Heart left ventricle (tissue), 16 donors: ENCODE measurements around the gene ORC1. TPM values are rescaled to one million over a fixed set of nuclear protein-coding genes. Genes with fewer than 3 reads are reported as not detected.
A peak's percentile ranks its signal among the peaks of the same experiment; 100 is the strongest.

Experiments
- ATAC-seq, 4 donors: fragments of 200-7000 bp; cut with Tn5 transposase; one replicate each; pipeline ENCODE4 v1.9.1; 2020 to 2022; ENCODE audit warnings: moderate library complexity in 4 of 4, mild to moderate bottlenecking in 3 of 4, moderate number of reproducible peaks in 1 of 4
- DNase-seq, 5 donors: peaks; one replicate each; pipeline ENCODE4 v3.0.0-alpha.2; 2020
- H3K27ac ChIP-seq, 12 donors: fragments of 200-600 bp; sonication (generic) in 4 of 12; one replicate each; pipeline versions ENCODE4 v1.5.0 to v1.8.0; 2016 to 2022; ENCODE audit warnings: mild to moderate bottlenecking in 2 of 12
- H3K27me3 ChIP-seq, 9 donors: fragments of 200-600 bp; sonication (generic) in 2 of 9; one replicate each; pipeline versions ENCODE4 v1.5.1 to v1.8.0; 2016 to 2022; ENCODE audit warnings: mild to moderate bottlenecking in 3 of 9
- H3K36me3 ChIP-seq, 9 donors: fragments of 200-600 bp; sonication (generic) in 2 of 9; one replicate each; pipeline versions ENCODE4 v1.5.0 to v1.8.0; 2018 to 2022; ENCODE audit warnings: mild to moderate bottlenecking in 2 of 9
- H3K4me1 ChIP-seq, 12 donors: fragments of 200-600 bp; sonication (generic) in 4 of 12; one replicate each; pipeline versions ENCODE4 v1.5.0 to v1.8.0; 2016 to 2022; ENCODE audit warnings: mild to moderate bottlenecking in 3 of 12
- H3K4me3 ChIP-seq, 12 donors: fragments of 200-600 bp; sonication (generic) in 4 of 12; one replicate each; pipeline versions ENCODE4 v1.5.0 to v1.8.0; 2017 to 2022; ENCODE audit warnings: mild to moderate bottlenecking in 9 of 12, moderate library complexity in 4 of 12
- H3K9me3 ChIP-seq, 12 donors: fragments of 200-600 bp; sonication (generic) in 4 of 12; one replicate each; pipeline versions ENCODE4 v1.5.0 to v1.8.0; 2016 to 2022; ENCODE audit warnings: mild to moderate bottlenecking in 1 of 12
- POLR2A ChIP-seq, 2 donors: fragments of 450-650 bp; IDR thresholded peaks; one replicate each; pipeline ENCODE4 v1.6.1; 2017; ENCODE audit warnings: antibody characterized with exemption in 2 of 2, mild to moderate bottlenecking in 2 of 2, moderate library complexity in 2 of 2
- WGBS, 4 donors: extraction: QIAGEN DNeasy Blood & Tissue Kit in 2 of 4; methylation state at CpG; one replicate each; pipeline versions ENCODE4 v1.1.5 to v1.1.7; 2013 to 2018; 5-methylcytosine and 5-hydroxymethylcytosine counted together
- intact Hi-C, 10 donors: fragments of 100-400 bp; cut with DNase I; formaldehyde crosslinking; loops; one replicate each; pipeline versions ENCODE4 v1.11.1 to v1.14.2; 2022
- polyA plus RNA-seq, 2 donors: library from polyadenylated mRNA; stranded (reverse); fragments of 200-250 nt; gene quantifications; one replicate each; pipeline ENCODE4 v1.2.3, GENCODE V29; 2013
- total RNA-seq, 9 donors: library from RNA; depleted of rRNA in 2 of 9; stranded (reverse); fragments of >200 nt in 2 of 9; fragmentation: NEBNext Ultra II Directional in 3 of 9; extraction: Animal tissue kit (Norgen Biotek cat#: 25700) in 3 of 9; gene quantifications; one replicate each; pipeline versions ENCODE4 v1.1.0 to v1.2.4, GENCODE V29; 2016 to 2023
- TF ChIP-seq, protein P1 (sequence below), 12 donors: fragments of 200-600 bp; sonication (generic) in 4 of 12; IDR thresholded peaks; one replicate each; pipeline versions ENCODE4 v1.5.0 to v1.8.0; 2018 to 2022; ENCODE audit warnings: antibody characterized with exemption in 12 of 12, mild to moderate bottlenecking in 5 of 12
- donor health status: ischemic (EF 13 %, LVEDD 7.1; RV severe dilation, severe dysfunction).
- donor health status: healthy with polysubstance abuse.
- donor health status: DM: no; HTN: yes; CAD: no.
- donor health status: DM: no; HTN: no; CAD: no.
- donor health status: ischemic (EF 25% LVEDD 6.9; RV normal size, moderate dysfunction).
- donor health status: ischemic (EF 25% LVEDD 5.7; RV mildly dilated, moderate dysfunction).
- donor health status: healthy.
- donor health status: DM: yes; HTN: yes; CAD: no.
- donor health status: ischemic (EF 35%, LVEDD 5.7; RV mildly dilated, moderate dysfunction).
- donor health status: nonischemic (EF 11% LVEDD 7.7; RV severe dilation, severe dysfunction).
- donor health status: DM: yes; HTN: yes; CAD: no.
- donor health status: PGD.
- donor health status: ischemic (EF 29% LVEDD 5.4; RV normal size, mild dysfunction).
- donor health status: nonischemic (EF 23%, LVEDD 6.1; RV moderate dilation, normal function).

Gene ORC1
- total and polyA plus RNA-seq, 11 donors: 0.09 to 1.4 (median 0.19) TPM; not detected in 4

DNA sequence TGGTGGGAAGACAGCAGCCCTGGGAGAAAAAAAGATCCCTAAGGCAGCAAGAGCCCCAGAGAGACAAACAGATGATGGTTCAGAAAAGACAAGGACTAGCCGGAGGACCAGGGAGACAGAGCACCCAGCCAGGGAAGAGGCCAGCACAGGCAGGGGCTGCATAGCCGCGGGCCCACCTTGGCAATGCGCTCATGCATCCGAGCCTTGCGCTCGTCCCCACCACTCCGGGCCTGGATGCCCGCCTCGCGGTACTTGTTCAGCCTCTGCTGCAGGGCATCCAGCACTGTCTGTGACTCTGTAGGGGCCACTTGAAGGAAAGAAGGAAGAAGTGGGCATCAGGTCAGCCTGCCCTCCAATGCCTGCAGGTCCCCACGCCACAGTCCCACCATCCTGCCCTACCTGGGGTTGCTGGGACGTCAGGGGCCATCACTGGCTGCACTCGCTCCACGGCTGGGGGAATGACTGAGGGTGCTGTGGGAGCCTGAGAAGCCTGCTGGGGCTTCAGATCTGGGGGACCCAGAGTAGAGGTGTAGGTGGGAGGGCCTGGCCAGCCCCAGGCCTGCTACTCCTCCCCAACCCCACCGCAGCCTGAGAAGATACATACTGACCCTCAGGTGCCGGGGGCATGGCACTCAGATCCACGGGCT lies 45.2 kb downstream of the ORC1 start:
- ATAC-seq (no peak), DNase-seq (no peak)
- H3K4me1 ChIP-seq: peaks cover 0 to 6% (median 0%) of the 10 kb centered on the region in 12 donors
- H3K27ac ChIP-seq: no peak overlapping the region
- no peak overlapping the region for H3K4me3 ChIP-seq
- no peaks in the 10 kb centered on the region for H3K9me3 ChIP-seq
- no peaks in the 10 kb centered on the region for H3K27me3 ChIP-seq
- TF ChIP-seq, protein P1, sequence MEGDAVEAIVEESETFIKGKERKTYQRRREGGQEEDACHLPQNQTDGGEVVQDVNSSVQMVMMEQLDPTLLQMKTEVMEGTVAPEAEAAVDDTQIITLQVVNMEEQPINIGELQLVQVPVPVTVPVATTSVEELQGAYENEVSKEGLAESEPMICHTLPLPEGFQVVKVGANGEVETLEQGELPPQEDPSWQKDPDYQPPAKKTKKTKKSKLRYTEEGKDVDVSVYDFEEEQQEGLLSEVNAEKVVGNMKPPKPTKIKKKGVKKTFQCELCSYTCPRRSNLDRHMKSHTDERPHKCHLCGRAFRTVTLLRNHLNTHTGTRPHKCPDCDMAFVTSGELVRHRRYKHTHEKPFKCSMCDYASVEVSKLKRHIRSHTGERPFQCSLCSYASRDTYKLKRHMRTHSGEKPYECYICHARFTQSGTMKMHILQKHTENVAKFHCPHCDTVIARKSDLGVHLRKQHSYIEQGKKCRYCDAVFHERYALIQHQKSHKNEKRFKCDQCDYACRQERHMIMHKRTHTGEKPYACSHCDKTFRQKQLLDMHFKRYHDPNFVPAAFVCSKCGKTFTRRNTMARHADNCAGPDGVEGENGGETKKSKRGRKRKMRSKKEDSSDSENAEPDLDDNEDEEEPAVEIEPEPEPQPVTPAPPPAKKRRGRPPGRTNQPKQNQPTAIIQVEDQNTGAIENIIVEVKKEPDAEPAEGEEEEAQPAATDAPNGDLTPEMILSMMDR (IDR thresholded peaks at IDR 0.05): no peak
- TF ChIP-seq POLR2A (IDR thresholded peaks at IDR 0.05): no peak
- intact Hi-C loops: no loop called here
- 95 to 97% (median 96%) methylated on average over 14 to 18 of the region's 18 CpGs for WGBS, 4 donors
- peaks cover 3 to 97% (median 89%) of the 10 kb centered on the region in 9 donors for H3K36me3 ChIP-seq

DNA sequence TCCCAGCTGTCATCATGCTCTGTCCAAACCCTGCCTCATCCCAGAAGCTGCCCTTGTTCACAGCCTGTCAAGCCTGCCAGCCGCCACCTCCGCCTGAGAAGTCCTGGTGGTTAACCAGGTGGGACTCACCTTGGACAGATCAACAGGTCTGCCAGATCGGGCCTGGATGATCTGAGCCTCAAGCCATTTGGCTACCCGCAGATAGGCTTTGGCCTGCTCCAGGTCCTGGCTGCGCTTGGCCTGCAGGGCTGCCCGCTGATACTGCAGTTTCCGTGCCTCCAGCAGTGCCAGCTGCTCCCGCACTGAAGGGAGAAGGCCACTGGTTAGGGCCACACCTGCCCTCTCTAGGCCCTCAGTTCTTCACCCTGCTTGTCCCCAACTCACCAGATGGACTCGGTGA lies 46.8 kb downstream of the ORC1 start:
- no peak for DNase-seq
- H3K9me3 ChIP-seq: no peaks in the 10 kb centered on the region
- peaks cover 3 to 100% (median 98%) of the 10 kb centered on the region in 9 donors for H3K36me3 ChIP-seq
- no peak overlapping the region for H3K4me3 ChIP-seq
- no peaks in the 10 kb centered on the region for H3K27me3 ChIP-seq
- no peak for ATAC-seq
- intact Hi-C loops: no loop called here
- TF ChIP-seq, protein P1 (IDR thresholded peaks at IDR 0.05): no peak
- no peak for TF ChIP-seq POLR2A (IDR thresholded peaks at IDR 0.05)
- WGBS, 4 donors: 94 to 100% (median 97%) methylated on average over 2 to 9 of the region's 9 CpGs
- peaks cover 0 to 6% (median 0%) of the 10 kb centered on the region in 12 donors for H3K4me1 ChIP-seq
- H3K27ac ChIP-seq: no peak overlapping the region

DNA sequence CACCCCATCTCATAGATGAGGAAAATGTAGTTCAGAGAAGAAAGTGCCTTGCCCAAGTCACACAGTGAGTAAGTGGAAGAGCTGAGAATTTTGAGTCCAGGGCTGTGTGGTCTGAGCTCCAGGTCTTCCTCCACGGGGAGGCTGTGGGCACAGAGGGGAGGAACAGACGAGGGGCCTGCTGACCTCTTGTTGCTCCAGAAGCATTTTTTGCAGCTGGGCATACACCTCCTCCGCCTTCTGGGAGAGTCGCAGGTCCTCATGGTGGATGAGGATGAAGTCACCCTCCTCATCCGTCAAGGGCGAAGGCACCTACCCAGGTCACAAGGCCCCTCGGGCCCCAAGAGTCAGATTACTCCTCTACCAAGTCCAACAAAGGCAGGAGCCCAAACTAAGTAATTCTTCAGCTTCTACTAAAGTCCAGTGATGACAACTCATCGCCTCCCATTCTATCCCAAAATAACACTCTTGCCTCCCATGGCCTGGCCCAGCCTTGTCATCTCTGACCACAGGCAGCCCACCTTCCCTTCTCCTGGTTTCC lies 47.3 kb downstream of the ORC1 start:
- ATAC-seq (no peak), DNase-seq (peak in 1 of 5 donors; percentile 51)
- 91 to 95% (median 92%) methylated on average over 8 of the region's 8 CpGs for WGBS, 4 donors
- intact Hi-C loops: no loop called here
- no peak overlapping the region for H3K27ac ChIP-seq
- H3K4me1 ChIP-seq: peaks cover 0 to 6% (median 0%) of the 10 kb centered on the region in 12 donors
- peaks cover 3 to 100% (median 96%) of the 10 kb centered on the region in 9 donors for H3K36me3 ChIP-seq
- H3K4me3 ChIP-seq: no peak overlapping the region
- H3K9me3 ChIP-seq: no peaks in the 10 kb centered on the region
- no peaks in the 10 kb centered on the region for H3K27me3 ChIP-seq
- TF ChIP-seq POLR2A (IDR thresholded peaks at IDR 0.05): no peak
- TF ChIP-seq, protein P1 (IDR thresholded peaks at IDR 0.05): no peak

DNA sequence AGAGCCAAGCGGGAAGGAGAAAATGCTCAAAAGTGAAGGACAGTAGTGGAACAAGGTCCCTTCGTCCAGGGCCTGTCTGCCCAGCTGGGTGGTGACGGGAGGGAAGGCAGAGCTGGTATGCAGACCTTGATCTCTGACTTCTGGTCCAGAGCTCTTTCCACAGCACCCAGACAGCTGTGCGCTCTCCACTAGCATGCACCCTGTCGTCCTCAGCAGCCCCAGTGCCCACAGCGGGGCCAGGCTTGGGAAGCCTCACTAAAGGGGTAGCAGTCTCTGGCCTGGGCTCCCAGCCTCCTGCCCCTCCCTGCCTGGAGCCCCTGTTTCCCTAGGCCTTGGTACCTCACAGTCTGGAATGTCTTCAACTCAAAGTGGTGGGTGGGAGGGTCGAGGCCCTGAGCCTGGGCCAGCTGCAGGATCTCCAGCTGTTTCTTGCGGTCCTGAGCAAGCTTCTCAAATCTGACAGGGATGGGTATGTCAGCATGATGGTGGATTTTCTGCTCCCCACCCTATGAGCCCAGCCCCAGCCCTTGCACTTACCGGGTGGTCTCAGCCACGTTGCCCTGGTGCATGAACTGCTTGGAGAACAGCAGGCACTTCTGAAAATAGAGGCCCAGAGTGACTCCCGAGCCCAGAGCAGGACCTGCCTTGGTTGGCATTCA lies 48.2 kb downstream of the ORC1 start:
- DNase-seq (no peak), ATAC-seq (no peak)
- Histone ChIP-seq H3K27me3 (no peaks in the 10 kb centered on the region), H3K9me3 (no peaks in the 10 kb centered on the region), H3K27ac (no peak overlapping the region), H3K4me3 (no peak overlapping the region), H3K36me3 (peaks cover 3 to 99% (median 92%) of the 10 kb centered on the region in 9 donors), H3K4me1 (peaks cover 0 to 6% (median 0%) of the 10 kb centered on the region in 12 donors)
- 84 to 92% (median 90%) methylated on average over 9 to 11 of the region's 11 CpGs for WGBS, 4 donors
- intact Hi-C loops: no loop called here
- TF ChIP-seq POLR2A (IDR thresholded peaks at IDR 0.05): no peak
- TF ChIP-seq, protein P1 (IDR thresholded peaks at IDR 0.05): no peak
